NT2/D1 (cell line): Measurements from ENCODE around the gene PLA2G6.

Experiments used
- DNase-seq: peaks from one replicate; pipeline ENCODE4 v3.0.0-alpha.2; 2011; ENCODE audit warnings: low read depth, low spot score
- H3K27me3 ChIP-seq: 2 replicates; pipeline ENCODE4 v1.6.0; 2011; ENCODE audit warnings: mild to moderate bottlenecking; ENCODE audit not compliant: insufficient read length, insufficient read depth
- H3K36me3 ChIP-seq: 2 replicates; pipeline ENCODE4 v1.6.1; 2011; ENCODE audit warnings: mild to moderate bottlenecking, low read length, mixed read lengths; ENCODE audit not compliant: insufficient read depth, insufficient read length
- H3K4me1 ChIP-seq: 2 replicates; pipeline ENCODE4 v1.5.1; 2011; ENCODE audit not compliant: insufficient read depth, insufficient read length
- H3K4me3 ChIP-seq: 2 replicates; pipeline ENCODE4 v1.5.1; 2011; ENCODE audit warnings: low read depth; ENCODE audit not compliant: insufficient read length
- H3K9ac ChIP-seq: 2 replicates; pipeline ENCODE4 v1.6.0; 2011; ENCODE audit warnings: low read depth; ENCODE audit not compliant: insufficient read length
- H3K9me3 ChIP-seq: 2 replicates; pipeline ENCODE4 v1.5.1; 2011; ENCODE audit warnings: mild to moderate bottlenecking, low read length; ENCODE audit not compliant: insufficient read depth
- SUZ12 ChIP-seq: IDR thresholded peaks from 2 replicates; pipeline ENCODE4 v1.6.1; 2011; ENCODE audit not compliant: insufficient read length, insufficient read depth; ENCODE audit errors: extremely low read depth
- YY1 ChIP-seq: IDR thresholded peaks from 2 replicates; pipeline ENCODE4 v1.6.1; 2011; ENCODE audit not compliant: insufficient read length, insufficient read depth
- ZNF274 ChIP-seq: IDR thresholded peaks from 2 replicates; pipeline ENCODE4 v1.6.1; 2011; ENCODE audit warnings: mild to moderate bottlenecking, low read depth, low read length

The PLA2G6 gene

DNA sequence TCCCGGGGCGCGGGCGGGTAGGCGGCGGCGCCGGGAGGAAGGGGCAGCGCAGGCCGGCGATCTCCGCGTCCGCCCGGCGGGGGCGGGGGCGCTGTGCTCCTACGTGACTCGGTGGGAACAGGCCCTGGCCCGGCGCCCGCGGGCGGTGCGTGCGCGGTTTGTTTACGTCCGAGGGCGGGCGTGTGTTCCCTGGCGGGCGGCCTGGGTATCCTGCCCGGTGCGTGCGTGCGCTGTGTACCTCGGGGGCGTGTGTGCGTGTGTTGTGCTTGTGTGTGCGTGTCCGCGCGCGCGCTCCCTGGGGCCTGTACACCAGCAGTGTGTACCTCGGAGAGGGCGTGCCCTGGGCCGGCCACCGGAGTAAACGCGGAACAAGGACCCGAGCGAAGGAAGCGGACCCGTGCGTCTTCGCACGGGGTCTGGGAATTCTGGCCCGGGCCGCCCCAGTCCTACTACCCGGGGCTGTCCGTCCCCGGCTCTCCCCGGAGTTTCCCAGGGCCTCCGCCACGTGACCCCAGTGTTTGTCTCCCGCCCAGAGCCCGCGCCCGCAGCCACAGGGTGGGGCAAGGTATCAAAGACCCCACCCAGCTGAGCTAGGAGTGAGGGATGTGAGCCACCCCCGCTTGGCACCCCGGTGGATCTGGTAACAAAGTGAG lies 20.9 kb upstream of the PLA2G6 start:
- peaks cover 28% of the 10 kb centered on the region for H3K4me1 ChIP-seq
- H3K9ac ChIP-seq, result peak overlapping the region; percentile 81
- peaks cover 5% of the 10 kb centered on the region for H3K27me3 ChIP-seq
- DNase-seq, result no peak
- TF ChIP-seq SUZ12, result no peak
- TF ChIP-seq ZNF274, result no peak
- H3K4me3 ChIP-seq, result peak overlapping the region; percentile 69
- no peaks in the 10 kb centered on the region for H3K9me3 ChIP-seq
- no peaks in the 10 kb centered on the region for H3K36me3 ChIP-seq

DNA sequence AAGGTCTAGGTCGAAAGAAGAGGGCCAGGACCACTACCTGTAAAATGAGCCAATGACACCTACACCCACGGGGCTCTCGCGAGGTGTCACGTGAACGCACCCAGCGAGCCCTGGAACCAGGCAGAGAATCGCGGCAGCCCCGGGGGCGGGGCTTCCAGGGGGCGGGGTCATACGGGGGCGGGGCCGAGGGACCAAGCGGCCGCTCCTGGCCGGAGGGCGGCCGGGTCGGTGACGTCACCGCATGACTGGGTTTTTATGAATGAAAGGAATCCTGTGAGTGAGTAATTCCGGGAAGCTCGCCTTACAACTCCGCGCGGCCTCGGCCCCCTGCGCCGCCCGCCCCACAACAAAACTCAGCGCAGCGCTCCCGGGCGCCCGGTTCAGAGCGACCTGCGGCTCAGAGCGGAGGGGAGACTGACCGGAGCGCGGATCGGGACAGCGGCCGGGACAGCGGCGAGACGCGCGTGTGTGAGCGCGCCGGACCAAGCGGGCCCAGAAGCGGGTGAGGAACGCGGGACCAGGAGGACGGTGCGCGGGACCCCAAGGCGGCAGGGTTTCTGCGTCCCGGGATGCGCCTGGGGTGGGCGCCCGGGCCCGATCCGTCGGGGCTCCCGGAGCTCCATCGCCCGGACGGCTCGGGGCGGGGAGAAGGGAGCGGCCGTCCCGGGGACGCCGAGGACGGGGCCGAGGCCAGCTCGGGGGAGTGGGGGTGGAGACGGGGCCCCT lies 20.2 kb upstream of the PLA2G6 start, which contains the start of gene MAFF:
Gene MAFF (plus strand): TSS at position 284 of the 726 bp plus-strand sequence. CDS start 11,860 bp downstream, outside the sequence.
- Histone ChIP-seq H3K36me3 (no peaks in the 10 kb centered on the region), H3K27me3 (peaks cover 5% of the 10 kb centered on the region), H3K9ac (peak within 1 kb of the TSS; percentile 81), H3K9me3 (no peaks in the 10 kb centered on the region), H3K4me3 (peak within 1 kb of the TSS; percentile 69), H3K4me1 (peaks cover 28% of the 10 kb centered on the region)
- peak; percentile 87 for DNase-seq
- TF ChIP-seq ZNF274 (no peak), SUZ12 (no peak), YY1 (no peak)

DNA sequence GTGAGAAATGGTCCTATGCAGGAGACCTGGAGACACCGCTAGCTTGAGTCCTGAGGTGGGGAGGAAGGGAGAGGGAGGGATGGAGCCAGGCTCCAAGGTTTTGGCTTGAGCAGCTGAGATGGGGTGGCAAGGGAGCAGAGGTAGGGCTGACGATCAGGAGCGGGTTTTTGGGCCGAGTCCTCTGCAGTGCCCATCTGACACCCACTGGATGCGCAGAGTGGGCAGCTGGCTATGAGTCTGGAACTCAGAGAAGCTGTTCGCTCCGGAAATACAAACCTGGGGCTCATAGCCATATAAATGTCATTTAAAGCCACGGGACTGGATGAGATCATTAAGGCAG lies 19.7 kb upstream of the PLA2G6 start:
- TF ChIP-seq YY1 (no peak), ZNF274 (no peak), SUZ12 (no peak)

DNA sequence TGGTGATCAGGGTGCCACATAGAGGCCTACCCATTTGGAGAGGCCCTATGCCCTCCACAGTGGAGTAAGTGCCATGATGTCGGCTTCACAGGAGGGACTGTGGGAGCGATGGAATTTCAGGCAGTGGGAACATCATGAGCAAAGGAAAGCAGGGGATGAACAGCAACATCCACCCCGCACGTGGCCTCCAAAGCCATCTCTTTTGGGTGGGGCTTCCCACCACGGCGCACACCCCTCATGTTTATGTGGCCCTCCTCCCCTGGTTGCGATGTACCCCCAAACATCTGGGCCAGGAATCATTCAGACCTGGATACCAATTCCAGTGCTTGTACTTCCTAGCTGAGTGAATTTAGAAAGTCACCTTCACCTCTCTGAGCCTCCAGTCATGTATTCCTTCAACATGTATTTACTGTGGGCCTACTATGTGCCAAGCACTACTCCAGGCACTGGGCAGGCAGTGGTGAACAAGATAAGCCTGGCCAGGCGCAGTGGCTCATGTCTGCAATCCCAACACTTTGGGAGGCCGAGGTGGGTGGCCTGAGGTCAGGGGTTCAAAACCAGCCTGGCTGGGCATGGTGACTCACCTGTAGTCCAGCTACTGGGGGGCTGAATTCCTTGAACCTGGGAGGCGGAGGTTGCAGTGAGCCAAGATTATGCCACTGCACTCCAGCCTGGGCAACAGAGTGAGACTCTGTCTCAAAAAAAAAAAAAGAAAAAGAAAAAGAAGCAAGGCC lies 18.4 kb upstream of the PLA2G6 start:
- DNase-seq, result no peak
- Histone ChIP-seq H3K27me3 (peaks cover 5% of the 10 kb centered on the region), H3K36me3 (no peaks in the 10 kb centered on the region), H3K9ac (no peak overlapping the region), H3K9me3 (no peaks in the 10 kb centered on the region), H3K4me1 (peaks cover 18% of the 10 kb centered on the region), H3K4me3 (no peak overlapping the region)
- TF ChIP-seq YY1 (no peak), SUZ12 (no peak), ZNF274 (no peak)

More for the DNA sequence above, 19.7 kb upstream of the PLA2G6 start:
- Histone ChIP-seq H3K27me3 (peaks cover 5% of the 10 kb centered on the region), H3K9ac (peak overlapping the region; percentile 47), H3K9me3 (no peaks in the 10 kb centered on the region), H3K4me3 (peak overlapping the region; percentile 25), H3K36me3 (no peaks in the 10 kb centered on the region), H3K4me1 (peaks cover 28% of the 10 kb centered on the region)
- DNase-seq, result no peak

DNA sequence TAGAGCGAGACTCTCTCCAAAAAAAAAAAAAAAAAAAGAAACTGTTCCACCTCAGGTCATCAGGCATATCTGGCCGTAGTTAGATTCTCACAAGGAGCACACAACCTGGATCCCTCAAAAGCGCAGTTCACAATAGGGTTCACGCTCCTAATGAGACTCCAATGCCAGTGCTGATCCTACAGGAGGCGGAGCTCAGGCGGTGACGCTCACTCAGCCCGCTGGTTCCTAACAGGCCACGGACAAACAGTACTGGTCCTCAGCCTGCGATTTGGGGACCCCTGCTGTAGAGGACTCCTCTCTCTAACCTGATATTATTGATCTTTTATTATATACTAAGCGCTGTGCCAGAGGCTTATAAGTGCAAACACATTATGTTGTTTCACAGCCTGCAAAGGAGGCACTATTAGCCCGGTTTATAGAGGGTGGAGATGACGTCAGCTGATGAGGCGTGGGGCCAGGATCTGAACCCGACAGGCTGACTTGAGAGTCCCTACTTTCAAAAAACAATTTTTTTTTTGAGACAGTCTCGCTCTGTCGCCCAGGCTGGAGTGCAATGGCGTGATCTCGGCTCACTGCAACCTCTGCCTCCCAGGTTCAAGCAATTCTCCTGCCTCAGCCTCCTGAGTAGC lies 15.3 kb upstream of the PLA2G6 start:
- Histone ChIP-seq H3K4me3 (no peak overlapping the region), H3K9ac (no peak overlapping the region), H3K27me3 (no peaks in the 10 kb centered on the region), H3K36me3 (no peaks in the 10 kb centered on the region), H3K9me3 (peaks cover 5% of the 10 kb centered on the region; the same call in 1 of the 2 replicates), H3K4me1 (peaks cover 2% of the 10 kb centered on the region)
- no peak for DNase-seq
- TF ChIP-seq SUZ12, result no peak
- TF ChIP-seq ZNF274, result no peak
- TF ChIP-seq YY1, result no peak

DNA sequence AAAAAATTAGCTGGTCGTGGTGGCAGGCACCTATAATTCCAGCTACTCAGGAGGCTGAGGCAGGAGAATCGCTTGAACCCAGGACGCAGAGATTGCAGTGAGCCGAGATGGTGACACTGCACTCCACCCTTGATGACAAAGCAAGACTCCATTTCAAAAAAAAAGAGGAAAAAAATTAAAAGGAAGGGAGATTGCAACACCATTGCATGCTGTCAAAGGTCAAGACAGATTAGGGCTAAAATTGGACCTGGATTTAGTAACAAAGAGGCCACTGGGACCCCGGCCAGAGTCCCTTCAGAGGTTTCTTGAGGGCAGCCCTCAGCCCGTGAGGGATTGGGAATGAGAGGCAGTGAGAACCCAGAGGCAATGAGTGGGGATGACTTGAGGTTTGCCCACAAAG lies 11.9 kb upstream of the PLA2G6 start:
- Histone ChIP-seq H3K36me3 (no peaks in the 10 kb centered on the region), H3K27me3 (no peaks in the 10 kb centered on the region), H3K4me1 (peaks cover under 1% of the 10 kb centered on the region), H3K9me3 (peaks cover 7% of the 10 kb centered on the region; the same call in 1 of the 2 replicates), H3K9ac (no peak overlapping the region), H3K4me3 (no peak overlapping the region)
- DNase-seq, result no peak
- TF ChIP-seq SUZ12 (no peak), YY1 (no peak), ZNF274 (no peak)
